A549 (cell line): ENCODE results near the gene ZDHHC11B. TPM values are rescaled to one million over a fixed set of nuclear protein-coding genes. Genes with fewer than 3 reads are reported as not detected.
"Not testable (repeated sequence)": the region's sequence is repeated elsewhere in the genome, so short reads cannot be mapped to it uniquely, and the experiment has no call there.

ENCODE experiments used
- ATAC-seq, 2 experiments: fragments of 200-7000 bp in 1 of 2; fragments of >200 bp in 1 of 2; cut with Nextera tagmentation in 1 of 2; cut with Tn5 transposase in 1 of 2; 3 replicates each; pipeline versions ENCODE4 v1.8.0 to v1.9.1; 2018 to 2020; ENCODE audit warnings: mild to moderate bottlenecking in 1 of 2, moderate library complexity in 1 of 2
- CTCF ChIA-PET: fragments of 300-600 bp; sonication (Branson Sonifier 250); formaldehyde crosslinking; extraction: SDS; loops from one replicate; lab custom pipeline; 2021; ENCODE audit warnings: antibody characterized with exemption, inconsistent platforms; lab: Yijun Ruan, JAX
- POLR2A ChIA-PET: fragments of 350-600 bp; formaldehyde crosslinking; extraction: SDS; loops from one replicate; lab custom pipeline; 2021; ENCODE audit warnings: antibody characterized with exemption, inconsistent platforms; lab: Yijun Ruan, JAX
- DNase-seq, 2 experiments: peaks; one replicate each; pipeline versions ENCODE4 v3.0.0 to v3.0.0-alpha.2; 2011 to 2016; ENCODE audit warnings: low read depth in 1 of 2, low spot score in 1 of 2
- FAIRE-seq: peaks from 2 replicates; lab custom pipeline; 2011; peaks lifted over from hg19 to GRCh38; lab: Jason Lieb, UNC
- H3K27ac ChIP-seq, 2 experiments: fragments of >200 bp; sonication (Bioruptor Twin); formaldehyde crosslinking; 3 replicates each; pipeline ENCODE4 v1.5.1; 2016 to 2017
- H3K4me1 ChIP-seq: fragments of >200 bp; sonication (Bioruptor Twin); formaldehyde crosslinking; 3 replicates; pipeline ENCODE4 v1.6.1; 2016
- H3K4me2 ChIP-seq: fragments of >200 bp; sonication (Bioruptor Twin); formaldehyde crosslinking; 3 replicates; pipeline ENCODE4 v1.6.1; 2016
- H3K4me3 ChIP-seq: fragments of >200 bp; sonication (Bioruptor Twin); formaldehyde crosslinking; 3 replicates; pipeline ENCODE4 v1.5.1; 2016
- H3K9me3 ChIP-seq: fragments of >200 bp; sonication (Bioruptor Twin); formaldehyde crosslinking; 3 replicates; pipeline ENCODE4 v1.6.1; 2016
- ESRRA ChIP-seq: fragments of 150-350 bp; IDR thresholded peaks from 2 replicates; pipeline ENCODE4 v1.6.1; 2014; ENCODE audit warnings: mild to moderate bottlenecking, low read length, borderline replicate concordance
- HEYL ChIP-seq: fragments of 250-450 bp; sonication (Bioruptor Pico); IDR thresholded peaks from 2 replicates; pipeline ENCODE4 v1.8.0; 2021; ENCODE audit warnings: mild to moderate bottlenecking, moderate library complexity
- HOXB5 ChIP-seq: fragments of 250-450 bp; sonication (Bioruptor Pico); IDR thresholded peaks from 2 replicates; pipeline ENCODE4 v1.5.0; 2020; ENCODE audit warnings: mild to moderate bottlenecking, moderate library complexity
- JUNB ChIP-seq: fragments of >200 bp; sonication (Bioruptor Twin); formaldehyde crosslinking; IDR thresholded peaks from 2 replicates; pipeline ENCODE4 v1.6.1; 2016
- RNF2 ChIP-seq: fragments of 200-600 bp; sonication (generic); IDR thresholded peaks from 2 replicates; pipeline ENCODE4 v1.6.1; 2016; ENCODE audit warnings: low read depth, mild to moderate bottlenecking, antibody characterized with exemption, moderate library complexity, borderline replicate concordance
- SMC3 ChIP-seq: fragments of >200 bp; sonication (Bioruptor Twin); formaldehyde crosslinking; IDR thresholded peaks from 3 replicates; pipeline ENCODE4 v1.6.1; 2018; ENCODE audit warnings: inconsistent platforms
- ZC3H11A ChIP-seq: fragments of 450-650 bp; IDR thresholded peaks from 2 replicates; pipeline ENCODE4 v1.6.1; 2014; ENCODE audit warnings: antibody characterized with exemption, mild to moderate bottlenecking
- WGBS: methylation state at CpG from one replicate; pipeline ENCODE4 v1.1.6; 2017; ENCODE audit errors: missing lambda C conversion rate; 5-methylcytosine and 5-hydroxymethylcytosine counted together
- polyA plus RNA-seq, 4 experiments: library from polyadenylated mRNA; depleted of rRNA in 3 of 4; stranded (reverse); fragments of >200 nt; fragmentation: RNase III in 1 of 4; extraction: RNeasy Plus Mini Kit Qiagen cat#74134 plus additional on column Dnase treatment in 1 of 4; gene quantifications; 2 replicates in 3 of 4; 3 replicates in 1 of 4; pipeline ENCODE4 v1.2.3, GENCODE V29; 2011 to 2017
- TF ChIP-seq, protein P1 (sequence below): fragments of 150-350 bp; IDR thresholded peaks from 2 replicates; pipeline ENCODE4 v1.6.1; 2014; ENCODE audit warnings: low read depth, mild to moderate bottlenecking, low read length
- TF ChIP-seq, protein P2 (sequence below): fragments of 250-450 bp; sonication (Bioruptor Pico); IDR thresholded peaks from 2 replicates; pipeline ENCODE4 v1.5.0; 2020; ENCODE audit warnings: low read depth, mild to moderate bottlenecking, moderate library complexity

ZDHHC11B gene
- polyA plus RNA-seq, 2 of the 4 experiments (the other 2 are of a cell fraction): 0.18 to 1.0 TPM

DNA sequence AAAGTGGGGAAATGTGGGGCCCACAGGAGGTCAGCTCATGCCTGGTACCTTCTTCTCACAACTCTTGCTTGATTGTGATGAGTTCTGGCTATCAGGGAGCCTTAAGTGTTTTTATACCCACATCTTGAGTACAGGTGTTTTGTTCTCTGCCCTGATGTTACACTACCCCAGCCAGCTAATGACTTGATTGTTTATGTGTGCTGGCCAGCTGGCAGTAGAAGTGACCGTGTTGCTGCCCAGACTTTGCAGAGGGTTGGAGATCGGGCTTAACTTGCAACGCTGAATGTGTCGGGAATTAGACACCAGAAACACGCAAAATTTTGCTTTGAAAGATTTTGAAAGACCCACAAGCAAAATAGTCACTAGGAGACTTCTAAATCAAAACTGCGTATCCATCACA, 16.9 kb upstream of the ZDHHC11B start:
- DNase-seq (no peak), ATAC-seq (no peak), FAIRE-seq (no peak)
- over 99% methylated on average over 6 of the region's 6 CpGs for WGBS
- no peak overlapping the region for H3K4me3 ChIP-seq
- no peaks in the 10 kb centered on the region for H3K4me1 ChIP-seq
- no peak overlapping the region for H3K27ac ChIP-seq
- H3K4me2 ChIP-seq: no peak overlapping the region
- H3K9me3 ChIP-seq: 0 out of 3 replicates have a peak, but pooled peaks cover 4% of the 10 kb centered on the region
- CTCF ChIA-PET: no interaction called here
- no peak for TF ChIP-seq ZC3H11A
- TF ChIP-seq, protein P1, sequence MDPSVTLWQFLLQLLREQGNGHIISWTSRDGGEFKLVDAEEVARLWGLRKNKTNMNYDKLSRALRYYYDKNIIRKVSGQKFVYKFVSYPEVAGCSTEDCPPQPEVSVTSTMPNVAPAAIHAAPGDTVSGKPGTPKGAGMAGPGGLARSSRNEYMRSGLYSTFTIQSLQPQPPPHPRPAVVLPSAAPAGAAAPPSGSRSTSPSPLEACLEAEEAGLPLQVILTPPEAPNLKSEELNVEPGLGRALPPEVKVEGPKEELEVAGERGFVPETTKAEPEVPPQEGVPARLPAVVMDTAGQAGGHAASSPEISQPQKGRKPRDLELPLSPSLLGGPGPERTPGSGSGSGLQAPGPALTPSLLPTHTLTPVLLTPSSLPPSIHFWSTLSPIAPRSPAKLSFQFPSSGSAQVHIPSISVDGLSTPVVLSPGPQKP: no peak
- TF ChIP-seq SMC3: no peak
- TF ChIP-seq RNF2: no peak
- TF ChIP-seq HOXB5 (CRISPR knock-in tag): no peak
- no peak for TF ChIP-seq HEYL (CRISPR knock-in tag)
- TF ChIP-seq, protein P2, sequence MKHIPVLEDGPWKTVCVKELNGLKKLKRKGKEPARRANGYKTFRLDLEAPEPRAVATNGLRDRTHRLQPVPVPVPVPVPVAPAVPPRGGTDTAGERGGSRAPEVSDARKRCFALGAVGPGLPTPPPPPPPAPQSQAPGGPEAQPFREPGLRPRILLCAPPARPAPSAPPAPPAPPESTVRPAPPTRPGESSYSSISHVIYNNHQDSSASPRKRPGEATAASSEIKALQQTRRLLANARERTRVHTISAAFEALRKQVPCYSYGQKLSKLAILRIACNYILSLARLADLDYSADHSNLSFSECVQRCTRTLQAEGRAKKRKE (CRISPR knock-in tag): no peak
- no peak for TF ChIP-seq JUNB
- TF ChIP-seq ESRRA: no peak
- POLR2A ChIA-PET: no interaction called here

DNA sequence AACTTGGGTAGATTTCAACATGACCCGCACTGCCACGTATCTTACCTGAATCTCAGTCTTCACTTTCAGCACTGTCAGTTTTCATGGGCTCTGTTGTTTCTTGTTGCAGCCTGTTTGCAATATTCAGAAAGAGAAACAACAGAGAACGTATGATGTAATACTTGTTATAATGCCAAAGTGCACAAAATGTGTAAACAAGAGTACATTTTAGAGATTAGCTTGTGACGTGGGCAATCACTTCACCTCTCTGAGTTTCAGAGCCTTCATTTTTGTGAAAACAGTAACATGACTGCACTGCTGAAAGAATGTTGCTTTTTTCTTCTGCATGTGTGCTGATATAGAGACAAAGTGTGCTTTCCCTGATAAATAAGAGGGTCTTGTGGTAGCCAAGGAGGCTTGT, 16.5 kb upstream of the ZDHHC11B start:
- WGBS: 88% methylated on average over 4 of the region's 4 CpGs
- H3K4me1 ChIP-seq, FAIRE-seq, ATAC-seq, H3K4me3 ChIP-seq, CTCF ChIA-PET, POLR2A ChIA-PET, DNase-seq, H3K9me3 ChIP-seq, H3K4me2 ChIP-seq, H3K27ac ChIP-seq: not testable (repeated sequence)

DNA sequence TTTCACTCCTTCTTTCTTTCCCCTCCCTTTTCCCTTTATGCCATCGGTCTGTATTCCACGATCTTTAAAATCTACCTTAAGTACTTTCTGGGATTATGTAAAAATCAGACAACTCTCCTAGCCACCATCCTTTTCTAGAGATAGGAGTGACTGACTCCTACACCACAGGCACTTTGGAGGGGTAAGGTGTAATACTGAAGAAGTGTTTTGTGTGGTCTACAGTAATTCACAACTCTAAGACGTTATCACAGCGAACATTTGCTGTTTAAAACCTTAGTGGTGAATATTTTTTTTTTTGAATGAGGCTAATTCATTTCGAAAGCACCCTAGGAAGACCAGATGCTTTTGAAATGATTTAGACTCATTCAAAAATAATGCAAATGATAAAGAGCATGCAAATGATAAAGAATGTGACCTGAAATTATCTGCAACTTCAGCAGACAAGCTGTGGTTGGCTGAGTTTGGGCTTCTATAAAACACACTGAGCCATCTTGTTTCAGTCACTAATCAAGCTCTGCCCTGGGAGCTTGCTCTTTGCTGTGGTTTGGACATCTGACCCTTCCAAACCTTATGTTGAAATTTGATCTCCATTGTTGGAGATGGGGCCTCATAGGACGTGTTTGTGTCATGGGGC, 14.1 kb upstream of the ZDHHC11B start:
- H3K9me3 ChIP-seq, FAIRE-seq, H3K4me2 ChIP-seq, POLR2A ChIA-PET, H3K4me3 ChIP-seq, H3K4me1 ChIP-seq, CTCF ChIA-PET, ATAC-seq, DNase-seq, H3K27ac ChIP-seq: not testable (repeated sequence)
- whole genome bisulfite sequencing: 64% methylated on average over 6 of the region's 6 CpGs

DNA sequence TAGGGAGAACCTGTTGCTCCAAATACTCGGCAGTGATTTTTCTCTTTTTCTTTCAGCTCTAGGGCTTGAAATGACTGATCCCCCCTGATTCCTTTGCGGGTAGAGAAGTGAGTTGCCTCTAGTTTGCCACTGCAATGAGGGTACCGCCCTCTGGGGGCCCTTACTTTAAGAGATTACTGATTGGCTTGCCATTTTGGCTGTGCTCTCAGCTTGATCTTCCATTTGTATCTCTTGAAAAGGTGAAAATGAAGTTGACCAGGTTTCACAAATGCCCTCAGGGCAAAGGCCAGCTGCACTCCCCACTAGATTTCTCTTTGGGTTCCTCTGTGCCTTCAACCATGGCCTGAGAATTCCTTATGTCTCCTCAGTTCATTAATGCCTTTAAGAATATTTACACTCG, 13.5 kb upstream of the ZDHHC11B start:
- FAIRE-seq, H3K4me1 ChIP-seq, H3K27ac ChIP-seq, H3K4me3 ChIP-seq, ATAC-seq, H3K4me2 ChIP-seq, CTCF ChIA-PET, POLR2A ChIA-PET, H3K9me3 ChIP-seq, DNase-seq: not testable (repeated sequence)
- 72% methylated on average over 2 of the region's 4 CpGs for WGBS

DNA sequence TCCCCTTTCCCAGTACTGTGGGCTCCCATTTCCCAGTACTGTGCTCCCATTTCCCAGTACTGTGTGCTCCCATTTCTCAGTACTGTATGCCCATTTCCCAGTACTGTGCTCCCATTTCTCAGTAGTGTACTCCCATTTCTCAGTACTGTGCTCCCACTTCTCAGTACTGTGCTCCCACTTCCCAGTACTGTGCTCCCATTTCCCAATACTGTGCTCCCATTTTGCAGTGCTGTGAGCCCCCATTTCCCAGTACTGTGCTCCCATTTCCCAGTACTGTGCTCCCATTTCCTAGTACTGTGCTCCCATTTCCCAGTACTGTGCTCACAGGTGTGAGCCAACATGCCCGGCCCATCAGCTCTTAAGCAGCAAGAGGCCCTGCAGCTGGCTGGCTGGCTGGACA, 11.3 kb upstream of the ZDHHC11B start:
- POLR2A ChIA-PET, DNase-seq: not testable (repeated sequence)
- 67% methylated on average over 1 of the region's 1 CpG for WGBS

DNA sequence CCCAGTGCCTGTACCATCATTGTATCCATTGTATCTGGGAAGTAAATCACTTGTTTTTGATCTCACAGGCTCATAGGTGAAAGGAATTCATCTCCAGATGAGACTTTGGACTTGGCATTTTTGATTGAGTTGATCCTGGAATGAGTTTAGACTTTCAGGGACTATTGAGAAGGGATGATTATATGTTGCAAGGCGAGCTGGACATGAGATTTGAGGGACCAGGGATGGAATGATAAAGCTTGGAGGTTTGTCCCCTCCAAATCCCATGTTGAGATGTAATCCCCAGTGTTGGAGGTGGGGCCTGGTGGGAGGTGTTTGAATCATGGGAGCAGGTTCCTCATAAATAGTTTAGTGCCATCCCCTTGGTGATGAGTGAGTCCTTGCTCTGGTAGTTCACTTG, 10.4 kb upstream of the ZDHHC11B start:
- DNase-seq, H3K27ac ChIP-seq, POLR2A ChIA-PET, H3K4me3 ChIP-seq, ATAC-seq, CTCF ChIA-PET, H3K9me3 ChIP-seq, H3K4me1 ChIP-seq, H3K4me2 ChIP-seq: not testable (repeated sequence)
- WGBS: 38% methylated on average over 1 of the region's 1 CpG
- FAIRE-seq: peak; percentile 49

More for the DNA sequence above, 11.3 kb upstream of the ZDHHC11B start:
- H3K9me3 ChIP-seq, H3K4me1 ChIP-seq, H3K27ac ChIP-seq, ATAC-seq, H3K4me2 ChIP-seq, FAIRE-seq, CTCF ChIA-PET, H3K4me3 ChIP-seq: not testable (repeated sequence)

DNA sequence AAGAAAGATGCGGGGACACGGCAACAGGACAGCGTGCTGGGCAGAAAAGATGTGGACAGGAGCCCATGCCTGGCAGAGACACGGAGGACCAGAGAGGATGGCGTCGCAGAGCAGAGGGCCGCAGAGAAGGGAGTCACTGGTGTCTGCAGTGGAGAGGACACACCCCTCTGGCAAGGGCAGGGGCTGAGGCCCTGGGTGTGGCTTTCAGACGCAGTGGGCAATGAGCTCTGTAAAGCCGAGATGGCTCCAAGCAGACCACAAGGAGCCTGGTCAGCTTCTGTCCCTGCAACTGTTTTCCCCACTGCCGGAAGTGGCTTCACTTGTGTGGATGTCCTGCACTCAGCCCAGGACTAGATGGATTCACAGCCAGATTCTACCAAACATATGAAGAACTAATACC, 4.2 kb upstream of the ZDHHC11B start:
- ATAC-seq, H3K4me1 ChIP-seq, H3K4me2 ChIP-seq, FAIRE-seq, H3K4me3 ChIP-seq, POLR2A ChIA-PET, DNase-seq, H3K27ac ChIP-seq, CTCF ChIA-PET: not testable (repeated sequence)
- H3K9me3 ChIP-seq: peaks cover 20% of the 10 kb centered on the region
- WGBS: 86% methylated on average over 10 of the region's 10 CpGs

DNA sequence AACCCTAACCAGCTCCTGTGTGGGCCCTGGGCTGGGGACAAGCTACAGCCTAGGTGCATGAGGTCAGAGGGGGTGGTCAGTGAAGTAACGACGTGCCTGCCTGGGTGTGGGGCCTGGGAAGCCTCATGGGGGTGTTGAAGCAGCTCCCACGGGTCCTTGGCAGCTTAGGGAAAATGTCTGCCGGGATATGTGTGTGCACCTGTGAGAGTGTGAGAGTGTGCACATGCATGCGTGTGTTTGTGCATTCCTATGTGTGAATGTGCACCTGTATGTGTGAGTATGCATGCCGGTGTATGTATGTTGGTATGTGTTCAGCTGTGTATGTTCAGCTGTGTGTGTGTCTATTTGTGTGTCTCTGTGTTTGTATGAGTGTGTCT, 3.3 kb upstream of the ZDHHC11B start:
- H3K4me2 ChIP-seq, H3K27ac ChIP-seq, POLR2A ChIA-PET, H3K4me1 ChIP-seq, ATAC-seq, FAIRE-seq, CTCF ChIA-PET, DNase-seq, H3K4me3 ChIP-seq: not testable (repeated sequence)
- H3K9me3 ChIP-seq: peaks cover 20% of the 10 kb centered on the region
- 78% methylated on average over 4 of the region's 6 CpGs for WGBS

DNA sequence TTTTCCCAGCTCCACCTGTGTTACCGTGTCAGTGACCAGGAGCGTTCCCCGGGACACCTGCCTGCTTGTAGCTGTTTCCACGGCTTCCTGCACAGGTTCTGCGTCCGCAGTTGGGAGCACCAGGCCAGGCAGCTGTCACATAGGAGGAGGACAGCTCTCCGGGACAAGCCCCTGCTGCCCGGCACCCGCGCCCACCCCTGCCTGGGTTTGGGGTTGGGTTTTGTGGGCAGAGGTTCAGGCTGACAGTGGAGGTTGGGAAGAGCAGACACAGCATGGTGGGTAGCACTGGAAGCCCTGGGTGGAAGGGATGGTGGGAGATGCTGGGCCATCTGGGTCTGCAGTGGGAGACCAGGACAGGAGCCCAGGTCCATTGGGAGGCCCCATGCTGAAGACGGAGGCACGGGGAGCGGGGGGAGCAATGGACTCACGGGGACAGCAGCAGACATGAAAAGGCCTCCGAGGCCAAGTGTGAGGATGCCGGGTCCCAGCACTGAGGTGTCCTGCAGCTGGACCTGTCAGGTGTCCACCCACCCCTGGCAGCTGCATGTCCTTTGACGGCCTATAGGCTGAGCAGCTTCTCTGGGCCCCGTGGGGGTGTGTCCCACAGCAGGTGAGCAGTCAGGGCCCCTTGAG, 2.8 kb upstream of the ZDHHC11B start:
- CTCF ChIA-PET, H3K4me1 ChIP-seq, H3K27ac ChIP-seq, H3K4me2 ChIP-seq, FAIRE-seq, POLR2A ChIA-PET, H3K4me3 ChIP-seq, DNase-seq, ATAC-seq: not testable (repeated sequence)
- 94% methylated on average over 6 of the region's 18 CpGs for WGBS
- H3K9me3 ChIP-seq: peaks cover 20% of the 10 kb centered on the region
